Measurements from ENCODE around the gene ARV1. TPM values are rescaled to one million over a fixed set of nuclear protein-coding genes. Genes with fewer than 3 reads are reported as not detected.

The ARV1 gene
- total RNA-seq, 1 donor, result 20.3 TPM

- Histone ChIP-seq H3K9me3 (ENCODE audit: low read depth, low read length) (no peaks in the 10 kb centered on the region), H3K79me2 (ENCODE audit: insufficient read depth, low read length) (peaks cover 33% of the 10 kb centered on the region), H3K4me3 (ENCODE audit: insufficient read depth, low read length) (no peak overlapping the region), H3K36me3 (ENCODE audit: insufficient read depth, low read length) (peaks cover 2% of the 10 kb centered on the region), H3K27ac (ENCODE audit: low read depth, low read length) (no peak overlapping the region), H3K27me3 (ENCODE audit: insufficient read depth, low read length) (no peaks in the 10 kb centered on the region), H4K20me1 (ENCODE audit: insufficient read depth, low read length) (peaks cover 18% of the 10 kb centered on the region), H3K4me2 (ENCODE audit: insufficient read depth, low read length) (no peak overlapping the region), H3K4me1 (ENCODE audit: insufficient read depth, low read length) (peaks cover 24% of the 10 kb centered on the region), H2AFZ (ENCODE audit: low read length) (no peak overlapping the region)
- no peak for DNase-seq (ENCODE audit: insufficient read length, low spot score, missing footprints)
- TF ChIP-seq CTCF (IDR thresholded peaks at IDR 0.05; ENCODE audit: extremely low read depth, low read depth, low read length), result no peak
Measured at GRCh38 chr1:230985711-230986110, 6.8 kb downstream of the ARV1 start.

- Histone ChIP-seq H3K4me1 (ENCODE audit: insufficient read depth, low read length) (peaks cover 24% of the 10 kb centered on the region), H3K79me2 (ENCODE audit: insufficient read depth, low read length) (peaks cover 26% of the 10 kb centered on the region), H3K4me2 (ENCODE audit: insufficient read depth, low read length) (peak overlapping the region; percentile 32), H3K27ac (ENCODE audit: low read depth, low read length) (peak overlapping the region; percentile 14), H2AFZ (ENCODE audit: low read length) (no peak overlapping the region), H3K9me3 (ENCODE audit: low read depth, low read length) (no peaks in the 10 kb centered on the region), H3K4me3 (ENCODE audit: insufficient read depth, low read length) (no peak overlapping the region), H3K27me3 (ENCODE audit: insufficient read depth, low read length) (no peaks in the 10 kb centered on the region), H4K20me1 (ENCODE audit: insufficient read depth, low read length) (peaks cover 18% of the 10 kb centered on the region), H3K36me3 (ENCODE audit: insufficient read depth, low read length) (peaks cover 8% of the 10 kb centered on the region)
- DNase-seq (ENCODE audit: insufficient read length, low spot score, missing footprints), result peak; percentile 63
- TF ChIP-seq CTCF (IDR thresholded peaks at IDR 0.05; ENCODE audit: extremely low read depth, low read depth, low read length), result no peak
Measured at GRCh38 chr1:230986976-230987375, 8.1 kb downstream of the ARV1 start.

- Histone ChIP-seq H3K79me2 (ENCODE audit: insufficient read depth, low read length) (peaks cover 26% of the 10 kb centered on the region), H3K4me2 (ENCODE audit: insufficient read depth, low read length) (peak overlapping the region; percentile 32), H4K20me1 (ENCODE audit: insufficient read depth, low read length) (peaks cover 18% of the 10 kb centered on the region), H3K4me1 (ENCODE audit: insufficient read depth, low read length) (peaks cover 20% of the 10 kb centered on the region), H3K36me3 (ENCODE audit: insufficient read depth, low read length) (peaks cover 13% of the 10 kb centered on the region), H3K9me3 (ENCODE audit: low read depth, low read length) (no peaks in the 10 kb centered on the region), H3K4me3 (ENCODE audit: insufficient read depth, low read length) (no peak overlapping the region), H3K27ac (ENCODE audit: low read depth, low read length) (peak overlapping the region; percentile 14), H2AFZ (ENCODE audit: low read length) (no peak overlapping the region), H3K27me3 (ENCODE audit: insufficient read depth, low read length) (no peaks in the 10 kb centered on the region)
- no peak for TF ChIP-seq CTCF (IDR thresholded peaks at IDR 0.05; ENCODE audit: extremely low read depth, low read depth, low read length)
- DNase-seq (ENCODE audit: insufficient read length, low spot score, missing footprints), result no peak
Measured at GRCh38 chr1:230987448-230987847, 8.6 kb downstream of the ARV1 start.

GRCh38 chr1:230992100-230992774, 13.3 kb downstream of the ARV1 start:
- H3K4me1 ChIP-seq (ENCODE audit: insufficient read depth, low read length), result peaks cover 5% of the 10 kb centered on the region

More at GRCh38 chr1:230992100-230992774, 13.3 kb downstream of the ARV1 start:
- H3K4me3 ChIP-seq (ENCODE audit: insufficient read depth, low read length), result no peak overlapping the region
- no peak overlapping the region for H3K27ac ChIP-seq (ENCODE audit: low read depth, low read length)
- H3K36me3 ChIP-seq (ENCODE audit: insufficient read depth, low read length), result peaks cover 38% of the 10 kb centered on the region
- H2AFZ ChIP-seq (ENCODE audit: low read length), result no peak overlapping the region
- no peak for TF ChIP-seq CTCF (IDR thresholded peaks at IDR 0.05; ENCODE audit: extremely low read depth, low read depth, low read length)
- no peak overlapping the region for H3K4me2 ChIP-seq (ENCODE audit: insufficient read depth, low read length)
- DNase-seq (ENCODE audit: insufficient read length, low spot score, missing footprints), result no peak
- H4K20me1 ChIP-seq (ENCODE audit: insufficient read depth, low read length), result peaks cover 8% of the 10 kb centered on the region
- H3K27me3 ChIP-seq (ENCODE audit: insufficient read depth, low read length), result no peaks in the 10 kb centered on the region
- no peaks in the 10 kb centered on the region for H3K9me3 ChIP-seq (ENCODE audit: low read depth, low read length)
- peaks cover 9% of the 10 kb centered on the region for H3K79me2 ChIP-seq (ENCODE audit: insufficient read depth, low read length)

All from osteoblast (primary cell).